Hematopoietic multipotent progenitor cell (in vitro differentiated cells): Measurements from ENCODE around the gene COL23A1. TPM values are rescaled to one million over a fixed set of nuclear protein-coding genes. Genes with fewer than 3 reads are reported as not detected.
"Not testable (repeated sequence)": the region's sequence is repeated elsewhere in the genome, so short reads cannot be mapped to it uniquely, and the experiment has no call there.

Experiments
- DNase-seq, 3 donors: peaks; one replicate each; pipeline ENCODE4 v3.0.0-alpha.2; 2011 to 2015; ENCODE audit warnings: low read depth in 2 of 3, low spot score in 2 of 3
- total RNA-seq: library from RNA; depleted of rRNA; stranded (reverse); fragments of >200 nt; gene quantifications from one replicate; pipeline ENCODE4 v1.2.3, GENCODE V29; 2012

The COL23A1 gene
- total RNA-seq, 1 donor: 0.27 TPM

DNA sequence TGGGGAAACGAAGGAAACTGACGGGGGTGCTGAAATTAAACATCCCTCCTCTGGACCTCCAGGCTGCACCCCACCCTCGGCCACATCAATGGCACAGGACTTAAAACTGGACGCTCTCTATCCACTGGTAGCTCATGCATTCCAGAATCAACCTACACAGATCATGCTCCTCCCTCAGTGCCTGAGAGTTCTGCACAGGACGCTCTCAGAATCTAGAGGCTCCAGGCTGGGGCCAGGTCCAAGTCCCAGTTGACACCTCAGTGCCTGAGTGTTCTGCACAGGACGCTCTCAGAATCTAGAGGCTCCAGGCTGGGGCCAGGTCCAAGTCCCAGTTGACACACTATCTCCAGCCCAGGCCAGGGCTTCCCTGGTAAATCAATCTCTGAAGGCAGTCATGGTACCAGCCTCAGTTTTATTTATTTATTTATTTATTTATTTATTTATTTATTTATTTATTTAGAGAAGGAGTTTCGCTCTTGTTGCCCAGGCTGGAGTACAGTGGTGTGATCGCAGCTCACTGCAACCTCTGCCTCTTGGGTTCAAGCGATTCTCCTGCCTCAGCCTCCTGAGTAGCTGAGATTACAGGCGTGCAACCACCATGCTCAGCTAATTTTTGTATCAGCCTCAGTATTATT is 103.2 kb downstream of the COL23A1 start:
- DNase-seq: not testable (repeated sequence)

DNA sequence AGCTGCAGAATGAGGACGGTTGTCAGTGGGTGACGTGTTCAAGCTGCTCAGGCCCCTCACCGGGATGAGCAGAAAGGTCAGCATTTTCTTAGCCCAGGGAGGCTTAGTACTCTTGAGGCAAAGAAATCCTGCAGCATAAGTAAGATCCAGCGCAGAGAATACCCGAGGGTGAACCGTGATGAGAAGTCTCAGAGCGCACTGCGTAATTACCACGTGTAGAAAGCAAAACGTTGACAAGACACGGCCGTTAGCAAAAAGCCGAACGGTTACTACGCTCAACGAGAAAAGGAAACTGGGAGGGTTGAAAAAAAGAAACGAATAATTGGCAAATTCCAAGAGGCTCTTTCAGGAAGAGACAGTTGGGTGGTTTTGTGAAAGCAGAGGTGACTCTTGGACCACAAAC is 104.0 kb downstream of the COL23A1 start:
- no peak for DNase-seq

DNA sequence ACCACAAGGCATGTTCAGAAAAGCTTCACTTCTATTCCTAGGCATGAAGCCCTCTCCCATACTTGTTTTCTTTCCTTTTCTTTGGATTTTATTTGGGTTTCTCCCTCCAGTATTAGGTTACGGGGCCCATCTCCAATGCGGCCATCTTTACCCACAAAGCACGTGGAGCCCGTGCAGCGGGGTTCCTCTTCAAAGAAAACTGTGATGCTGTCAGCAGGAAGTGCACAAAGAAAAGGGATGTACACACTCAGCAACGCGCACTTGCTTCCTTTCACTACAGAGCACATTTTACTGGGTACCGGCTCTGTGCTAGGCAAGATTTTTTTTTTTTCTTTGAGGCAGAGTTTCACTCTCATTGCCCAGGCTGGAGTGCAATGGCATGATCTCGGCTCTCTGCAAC is 106.6 kb downstream of the COL23A1 start:
- peak; percentile 29 to 72 (median 48) for DNase-seq

GRCh38 chr5:178479261-178479660 is 110.9 kb downstream of the COL23A1 start:
- DNase-seq: no peak

DNA sequence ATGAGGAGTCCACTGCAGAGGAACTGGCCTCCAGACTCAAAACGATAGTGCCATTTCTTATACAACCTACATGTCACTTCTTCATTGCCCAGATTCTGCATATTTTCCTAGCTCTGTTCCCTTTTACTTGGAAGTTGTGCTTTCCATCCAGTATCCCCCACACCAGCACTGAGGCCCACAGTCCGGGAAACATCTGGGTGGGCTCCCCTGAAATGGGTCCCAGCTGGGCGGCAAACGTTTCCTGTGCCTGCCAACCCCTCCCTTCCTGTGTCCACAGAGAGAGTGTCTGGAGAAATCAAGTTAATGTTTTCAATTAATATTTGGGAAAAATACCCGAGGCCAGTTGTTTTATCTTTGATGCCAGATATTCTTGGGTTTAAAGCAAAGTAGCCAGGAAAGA is 111.8 kb downstream of the COL23A1 start:
- DNase-seq: no peak

DNA sequence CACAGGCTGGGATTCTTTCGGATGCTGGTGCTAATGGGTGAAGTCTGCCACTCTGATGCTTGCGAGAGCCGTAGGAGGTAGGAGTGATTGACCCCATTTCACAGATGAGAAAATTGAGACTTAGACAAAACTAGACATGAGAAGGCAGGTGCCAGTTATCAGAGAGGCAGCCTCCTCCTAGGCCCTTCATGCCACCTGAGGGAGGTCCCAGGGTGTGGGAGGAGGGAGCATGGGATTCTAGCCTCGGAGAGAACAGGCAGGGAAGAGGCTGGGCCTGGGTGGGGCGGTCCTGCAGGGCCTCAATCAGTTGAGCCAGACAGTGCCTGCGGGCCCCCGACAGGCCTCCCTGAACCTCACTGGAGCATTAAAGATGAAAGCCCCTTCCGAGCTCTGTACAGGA is 112.4 kb downstream of the COL23A1 start:
- no peak for DNase-seq

- DNase-seq: peak in 2 of 3 donors; percentile 27 to 65
These were observed 113.0 kb downstream of the COL23A1 start for GRCh38 chr5:178476972-178477754.

GRCh38 chr5:178476531-178476930 is 113.7 kb downstream of the COL23A1 start:
- no peak for DNase-seq

DNA sequence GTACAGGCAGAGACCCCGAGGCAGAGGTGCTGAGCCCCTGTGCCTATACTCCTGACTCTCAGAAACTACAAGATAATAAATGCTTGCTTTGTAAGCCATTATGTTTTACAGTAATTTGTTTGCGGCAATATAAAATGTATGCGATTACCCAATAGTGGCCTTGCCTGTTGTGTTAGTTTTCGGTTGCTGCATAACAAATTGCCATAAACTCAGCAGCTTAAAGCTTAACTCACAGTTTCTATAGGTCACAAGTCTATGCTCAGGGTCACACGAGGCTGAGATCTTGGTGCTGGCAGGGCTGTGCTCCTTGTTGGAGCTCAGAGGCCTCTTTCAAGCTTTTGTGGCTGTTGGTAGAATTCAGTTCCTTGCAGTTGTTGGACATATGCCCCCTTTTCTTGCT is 114.8 kb downstream of the COL23A1 start:
- no peak for DNase-seq

DNA sequence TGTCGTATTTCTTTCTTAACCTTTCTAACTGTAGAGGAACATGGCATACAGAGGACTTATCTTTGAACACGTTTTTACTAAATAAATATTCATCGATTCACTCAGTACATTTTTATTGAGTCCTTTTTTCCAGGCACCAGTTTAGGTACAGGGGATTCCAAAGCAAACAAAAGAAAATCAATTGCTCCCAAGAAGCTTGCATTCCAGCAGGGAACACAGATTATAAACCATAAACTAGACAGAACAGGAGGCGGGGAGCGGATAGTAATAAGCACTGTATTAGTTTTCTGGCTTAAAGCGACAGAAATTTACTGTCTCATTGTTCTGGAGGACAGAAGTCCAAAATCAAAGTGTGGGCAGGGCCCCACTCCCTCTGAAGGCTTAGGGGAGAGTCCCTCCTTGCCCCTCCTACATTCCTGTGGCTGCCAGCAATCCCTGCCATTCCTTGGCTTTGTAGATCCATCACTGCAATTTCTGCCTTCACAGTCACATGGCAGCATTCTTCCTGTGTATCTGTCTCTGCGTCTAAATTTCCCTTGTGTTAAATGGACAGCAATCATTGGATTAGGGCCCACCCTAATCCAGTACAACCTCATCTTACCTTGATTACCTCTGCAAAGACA is 115.5 kb downstream of the COL23A1 start:
- no peak for DNase-seq

DNA sequence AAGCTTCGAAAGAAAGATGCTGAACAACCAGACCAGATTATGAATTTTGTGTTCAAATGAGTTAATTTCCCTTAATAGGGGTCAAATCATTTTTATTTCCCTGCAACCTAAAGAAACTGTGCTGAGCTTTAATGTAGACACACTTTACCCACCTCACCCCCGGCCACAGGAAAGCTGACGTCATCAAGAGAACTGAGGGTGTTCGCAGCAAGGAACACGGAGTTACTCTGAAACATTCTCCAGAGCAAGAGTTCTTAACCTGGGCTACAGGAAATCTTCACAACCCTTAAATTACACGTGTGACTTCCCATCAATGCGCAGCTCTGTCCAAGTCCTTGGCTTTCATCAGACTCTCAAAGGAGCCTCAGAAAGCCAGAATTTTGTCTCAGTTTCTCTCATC is 116.3 kb downstream of the COL23A1 start:
- DNase-seq: no peak

- no peak for DNase-seq
These were observed 118.1 kb downstream of the COL23A1 start for GRCh38 chr5:178472138-178472537.

DNA sequence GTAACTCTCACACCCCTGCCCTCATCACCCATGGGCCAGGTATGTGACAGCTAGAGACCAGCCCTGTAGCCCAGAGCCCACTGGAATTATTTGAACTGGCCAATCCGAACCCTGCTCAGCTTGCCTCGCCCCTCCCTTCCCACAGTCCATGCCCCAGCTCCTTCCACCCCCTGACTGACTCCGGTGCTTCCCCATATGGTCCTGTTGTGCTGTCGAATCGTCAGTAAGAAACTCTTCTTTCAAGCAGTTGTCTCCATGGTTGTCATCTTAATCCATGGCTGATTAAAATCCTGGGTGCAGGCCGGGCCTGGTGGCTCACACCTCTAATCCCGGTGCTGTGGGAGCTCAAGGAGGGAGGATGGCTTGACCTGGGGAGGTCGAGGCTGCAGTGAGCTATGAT is 118.5 kb downstream of the COL23A1 start:
- DNase-seq: no peak

GRCh38 chr5:178470760-178471025 is 119.5 kb downstream of the COL23A1 start:
- no peak for DNase-seq

DNA sequence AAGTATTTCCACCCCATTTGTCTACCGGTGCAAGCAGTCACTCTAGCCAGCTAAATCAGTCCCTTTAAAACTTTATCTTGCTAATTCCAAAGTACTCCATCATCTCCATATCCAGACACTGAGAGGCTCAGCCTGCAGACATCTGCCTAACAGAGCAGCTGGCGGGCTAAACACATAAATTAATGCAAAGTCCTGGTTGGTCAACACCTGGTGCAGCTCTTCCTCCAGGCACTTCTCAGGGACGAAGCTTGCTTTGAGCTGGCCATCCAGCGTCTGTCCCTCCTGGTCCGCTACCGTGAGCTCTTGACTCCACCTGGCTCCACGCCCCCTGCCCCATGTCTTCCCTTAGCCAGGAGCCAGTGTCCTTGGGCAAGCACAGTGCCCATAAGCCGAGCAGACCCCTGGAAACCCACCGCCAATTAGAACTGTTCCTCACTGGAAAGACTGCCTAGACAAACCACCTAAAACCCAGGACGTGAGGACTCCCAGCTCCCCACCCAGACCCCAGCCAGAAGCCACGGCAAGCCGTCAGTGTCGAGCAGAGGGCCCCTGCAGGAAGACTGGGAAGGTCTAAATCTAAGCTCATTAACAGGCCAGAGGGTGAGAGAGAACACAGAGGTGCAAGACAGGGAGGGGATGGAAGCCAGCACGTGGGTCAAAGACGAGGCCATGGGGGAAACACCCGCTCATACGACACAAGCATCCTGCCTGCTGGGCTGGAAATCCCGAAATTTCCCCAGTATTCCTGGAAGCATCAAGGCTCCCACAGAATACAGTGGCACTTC is 120.0 kb downstream of the COL23A1 start:
- no peak for DNase-seq

- no peak for DNase-seq
These were observed 120.9 kb downstream of the COL23A1 start for GRCh38 chr5:178469011-178469974.

- DNase-seq: no peak
These were observed 122.0 kb downstream of the COL23A1 start for GRCh38 chr5:178468196-178468685.

GRCh38 chr5:178467568-178468195 is 122.5 kb downstream of the COL23A1 start:
- peak in 1 of 3 donors; percentile 20 for DNase-seq

DNA sequence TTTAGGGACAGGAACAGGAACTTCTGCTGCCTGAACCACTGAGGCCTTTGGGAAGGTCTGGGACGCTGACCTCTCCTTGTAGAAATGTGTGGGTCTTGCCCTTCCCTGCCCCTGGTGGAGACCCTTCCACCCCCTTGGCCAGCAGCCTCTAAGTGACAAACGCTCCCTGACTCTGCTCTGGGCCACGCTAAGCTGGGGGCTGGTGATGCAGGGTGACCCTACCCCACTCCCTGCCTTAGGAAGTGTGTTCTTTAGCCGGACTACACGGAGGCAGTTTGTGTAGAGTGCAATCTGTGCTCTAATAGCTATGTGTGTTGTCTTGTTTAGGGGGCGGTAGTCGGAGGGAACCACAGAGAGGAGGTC is 123.0 kb downstream of the COL23A1 start:
- DNase-seq: no peak

- DNase-seq: no peak
These were observed 123.9 kb downstream of the COL23A1 start for GRCh38 chr5:178466342-178466741.
